Neural progenitor cell (in vitro differentiated cells): Measurements from ENCODE around the gene ENO4. TPM values are rescaled to one million over a fixed set of nuclear protein-coding genes. Genes with fewer than 3 reads are reported as not detected.

Experiments used
- DNase-seq: peaks from one replicate; pipeline ENCODE4 v3.0.0-alpha.2; 2016; ENCODE audit warnings: low spot score
- H2AFZ ChIP-seq: fragments of 200-600 bp; sonication (generic); replicated peaks from 2 replicates; pipeline ENCODE4 v1.6.1; 2016; ENCODE audit warnings: antibody characterized with exemption
- H3F3A ChIP-seq: fragments of 200-600 bp; sonication (generic); 2 replicates; pipeline ENCODE4 v1.6.1; 2016; ENCODE audit warnings: antibody characterized with exemption, low read depth
- H3K27ac ChIP-seq: fragments of 200-600 bp; sonication (generic); 2 replicates; pipeline ENCODE4 v1.5.1; 2016; ENCODE audit warnings: mild to moderate bottlenecking
- H3K27me3 ChIP-seq: fragments of 200-600 bp; sonication (generic); 2 replicates; pipeline ENCODE4 v1.6.1; 2016; ENCODE audit warnings: mild to moderate bottlenecking, moderate library complexity
- H3K36me3 ChIP-seq: fragments of 200-600 bp; sonication (generic); 2 replicates; pipeline ENCODE4 v1.5.1; 2016
- H3K4me1 ChIP-seq: fragments of 200-600 bp; sonication (generic); 2 replicates; pipeline ENCODE4 v1.6.1; 2016; ENCODE audit warnings: mixed run types
- H3K4me2 ChIP-seq: fragments of 200-600 bp; sonication (generic); 2 replicates; pipeline ENCODE4 v1.6.1; 2016
- H3K4me3 ChIP-seq: fragments of 200-600 bp; sonication (generic); 2 replicates; pipeline ENCODE4 v1.5.1; 2016
- H3K79me2 ChIP-seq: fragments of 200-600 bp; sonication (generic); 2 replicates; pipeline ENCODE4 v1.6.1; 2016; ENCODE audit warnings: low read depth
- H3K9ac ChIP-seq: fragments of 200-600 bp; sonication (generic); 2 replicates; pipeline ENCODE4 v1.6.1; 2016
- H3K9me3 ChIP-seq: fragments of 200-600 bp; sonication (generic); 2 replicates; pipeline ENCODE4 v1.5.1; 2016; ENCODE audit warnings: low read depth
- H4K20me1 ChIP-seq: fragments of 200-600 bp; sonication (generic); 2 replicates; pipeline ENCODE4 v1.6.1; 2016; ENCODE audit warnings: low read depth
- H3K27ac Mint-ChIP-seq: 3 replicates; pipeline ENCODE4 v1.8.0; 2021; ENCODE audit warnings: mixed read lengths
- H3K27me3 Mint-ChIP-seq: 2 replicates; pipeline ENCODE4 v1.8.0; 2022; ENCODE audit warnings: low read depth, mild to moderate bottlenecking, inconsistent platforms, moderate library complexity, mixed read lengths; ENCODE audit not compliant: insufficient read depth
- H3K36me3 Mint-ChIP-seq: 3 replicates; pipeline ENCODE4 v1.8.0; 2021; ENCODE audit warnings: mixed read lengths
- H3K4me1 Mint-ChIP-seq: 3 replicates; pipeline ENCODE4 v1.8.0; 2021; ENCODE audit warnings: mixed read lengths
- H3K4me3 Mint-ChIP-seq: 3 replicates; pipeline ENCODE4 v1.8.0; 2021; ENCODE audit warnings: mild to moderate bottlenecking, moderate library complexity, mixed read lengths
- H3K9me3 Mint-ChIP-seq: 3 replicates; pipeline ENCODE4 v1.8.0; 2020; ENCODE audit warnings: mixed read lengths
- CTCF ChIP-seq: fragments of 200-600 bp; sonication (generic); IDR thresholded peaks from 2 replicates; pipeline ENCODE4 v1.5.1; 2017; ENCODE audit warnings: antibody characterized with exemption, mild to moderate bottlenecking
- EZH2 ChIP-seq: fragments of 200-600 bp; sonication (generic); IDR thresholded peaks from 2 replicates; pipeline ENCODE4 v1.6.1; 2017; ENCODE audit warnings: antibody characterized with exemption, mild to moderate bottlenecking, moderate library complexity
- EZH2phosphoT487 ChIP-seq: fragments of 200-600 bp; sonication (generic); IDR thresholded peaks from 2 replicates; pipeline ENCODE4 v1.6.1; 2017; ENCODE audit warnings: antibody characterized with exemption
- total RNA-seq: library from RNA; depleted of rRNA; stranded (reverse); fragments of >200 nt; gene quantifications from 2 replicates; pipeline ENCODE4 v1.2.3, GENCODE V29; 2015; ENCODE audit warnings: low replicate concordance

The ENO4 gene
- total RNA-seq, 1 donor from 2014 or later = 10.0 TPM

GRCh38 chr10:116808706-116809105 lies 40.6 kb upstream of the ENO4 start:
- TF ChIP-seq EZH2phosphoT487 = no peak
- TF ChIP-seq EZH2 = no peak
- no peak for TF ChIP-seq CTCF
- H3K27ac ChIP-seq = no peak overlapping the region
- no peaks in the 10 kb centered on the region for H3K79me2 ChIP-seq
- peaks cover 51% of the 10 kb centered on the region for H3K27me3 ChIP-seq
- no peaks in the 10 kb centered on the region for H3K9me3 ChIP-seq
- Mint-ChIP-seq H3K4me1 (peaks cover 8% of the 10 kb centered on the region), H3K4me3 (no peak overlapping the region), H3K9me3 (peaks cover 9% of the 10 kb centered on the region), H3K27me3 (peaks cover 6% of the 10 kb centered on the region), H3K36me3 (no peaks in the 10 kb centered on the region), H3K27ac (no peak overlapping the region)
- no peaks in the 10 kb centered on the region for H3K36me3 ChIP-seq
- H2AFZ ChIP-seq = no peak overlapping the region
- H4K20me1 ChIP-seq = peaks cover 2% of the 10 kb centered on the region
- H3K4me1 ChIP-seq = peaks cover 11% of the 10 kb centered on the region
- H3K4me3 ChIP-seq = no peak overlapping the region
- peaks cover 9% of the 10 kb centered on the region for H3F3A ChIP-seq
- no peak overlapping the region for H3K4me2 ChIP-seq
- H3K9ac ChIP-seq = no peak overlapping the region
- no peak for DNase-seq

GRCh38 chr10:116809483-116810119 lies 39.7 kb upstream of the ENO4 start:
- no peak overlapping the region for H3K27ac Mint-ChIP-seq
- peaks cover 8% of the 10 kb centered on the region for H3K4me1 Mint-ChIP-seq
- no peak overlapping the region for H2AFZ ChIP-seq
- peak; percentile 62 for DNase-seq
- H3K79me2 ChIP-seq = no peaks in the 10 kb centered on the region
- peaks cover 3% of the 10 kb centered on the region for H3K27me3 Mint-ChIP-seq
- H3K9me3 Mint-ChIP-seq = peaks cover 7% of the 10 kb centered on the region
- no peaks in the 10 kb centered on the region for H3K36me3 ChIP-seq
- peaks cover 42% of the 10 kb centered on the region for H3K27me3 ChIP-seq
- H3K4me3 Mint-ChIP-seq = no peak overlapping the region
- H3K9me3 ChIP-seq = no peaks in the 10 kb centered on the region
- H3F3A ChIP-seq = peaks cover 9% of the 10 kb centered on the region
- no peak overlapping the region for H3K27ac ChIP-seq
- H3K36me3 Mint-ChIP-seq = no peaks in the 10 kb centered on the region
- H3K9ac ChIP-seq = no peak overlapping the region
- H3K4me3 ChIP-seq = no peak overlapping the region
- peaks cover 2% of the 10 kb centered on the region for H4K20me1 ChIP-seq
- H3K4me2 ChIP-seq = peak overlapping the region; percentile 7
- H3K4me1 ChIP-seq = peaks cover 11% of the 10 kb centered on the region
- TF ChIP-seq EZH2 = no peak
- peak; percentile 68 for TF ChIP-seq CTCF

GRCh38 chr10:116810120-116810500 lies 39.2 kb upstream of the ENO4 start:
- peak; percentile 37 for DNase-seq
- Histone ChIP-seq H3K4me1 (peaks cover 11% of the 10 kb centered on the region), H3K4me2 (peak overlapping the region; percentile 7), H4K20me1 (peaks cover 2% of the 10 kb centered on the region), H3K4me3 (no peak overlapping the region), H2AFZ (no peak overlapping the region), H3K27me3 (peaks cover 38% of the 10 kb centered on the region), H3K27ac (no peak overlapping the region), H3K9ac (no peak overlapping the region), H3F3A (peaks cover 9% of the 10 kb centered on the region), H3K79me2 (no peaks in the 10 kb centered on the region), H3K36me3 (no peaks in the 10 kb centered on the region), H3K9me3 (no peaks in the 10 kb centered on the region)
- peaks cover 3% of the 10 kb centered on the region for H3K27me3 Mint-ChIP-seq
- no peak overlapping the region for H3K4me3 Mint-ChIP-seq
- H3K9me3 Mint-ChIP-seq = peaks cover 7% of the 10 kb centered on the region
- H3K4me1 Mint-ChIP-seq = peaks cover 8% of the 10 kb centered on the region
- TF ChIP-seq EZH2phosphoT487 = no peak
- no peak for TF ChIP-seq EZH2
- TF ChIP-seq CTCF = no peak
- no peaks in the 10 kb centered on the region for H3K36me3 Mint-ChIP-seq
- no peak overlapping the region for H3K27ac Mint-ChIP-seq
